DND-41 (cell line): Measurements from ENCODE around the gene CD58.

Source experiments
- ATAC-seq: fragments of 200-7000 bp; cut with Tn5 transposase; 3 replicates; pipeline ENCODE4 v1.9.1; 2021; ENCODE audit warnings: low read depth; ENCODE audit not compliant: insufficient read depth
- DNase-seq: peaks from one replicate; pipeline ENCODE4 v3.0.0-alpha.2; 2020
- H2AFZ ChIP-seq: 2 replicates; pipeline ENCODE4 v1.6.0; 2012; ENCODE audit warnings: low read depth, low read length
- H3K27ac ChIP-seq: 2 replicates; pipeline ENCODE4 v1.5.1; 2012; ENCODE audit warnings: low read length, inconsistent platforms
- H3K27me3 ChIP-seq: fragments of 200-600 bp; sonication (generic); 2 replicates; pipeline ENCODE4 v1.6.0; 2012; ENCODE audit warnings: low read length, mild to moderate bottlenecking, inconsistent platforms; ENCODE audit not compliant: insufficient read depth, poor library complexity
- H3K36me3 ChIP-seq: 2 replicates; pipeline ENCODE4 v1.5.1; 2012; ENCODE audit warnings: low read length, inconsistent platforms; ENCODE audit not compliant: insufficient read depth
- H3K4me1 ChIP-seq: 2 replicates; pipeline ENCODE4 v1.5.1; 2012; ENCODE audit warnings: mild to moderate bottlenecking, low read length; ENCODE audit not compliant: insufficient read depth
- H3K4me2 ChIP-seq: 2 replicates; pipeline ENCODE4 v1.6.0; 2012; ENCODE audit warnings: mild to moderate bottlenecking, moderate library complexity, low read length, inconsistent platforms; ENCODE audit not compliant: insufficient read depth
- H3K4me3 ChIP-seq, 2 experiments: fragments of 200-600 bp in 1 of 2; shearing (Covaris generic) in 1 of 2; 2 replicates each; pipeline ENCODE4 v1.5.1; 2012 to 2016; ENCODE audit warnings: inconsistent platforms in 2 of 2, low read length in 2 of 2, mild to moderate bottlenecking in 2 of 2, low read depth in 1 of 2, moderate library complexity in 1 of 2
- H3K79me2 ChIP-seq: 2 replicates; pipeline ENCODE4 v1.6.0; 2012; ENCODE audit warnings: low read length, inconsistent platforms; ENCODE audit not compliant: insufficient read depth
- H3K9ac ChIP-seq: 2 replicates; pipeline ENCODE4 v1.6.0; 2012; ENCODE audit warnings: low read depth, mild to moderate bottlenecking, inconsistent platforms, low read length, moderate library complexity
- H3K9me3 ChIP-seq: 2 replicates; pipeline ENCODE4 v1.5.1; 2012; ENCODE audit warnings: low read length, moderate library complexity, mild to moderate bottlenecking, inconsistent platforms; ENCODE audit not compliant: insufficient read depth, severe bottlenecking
- H4K20me1 ChIP-seq: 2 replicates; pipeline ENCODE4 v1.6.0; 2012; ENCODE audit warnings: low read length; ENCODE audit not compliant: insufficient read depth
- EZH2 ChIP-seq: IDR thresholded peaks from 3 replicates; pipeline ENCODE4 v1.6.1; 2012; ENCODE audit warnings: borderline replicate concordance, low read depth, mild to moderate bottlenecking, moderate library complexity, low read length, inconsistent platforms; ENCODE audit not compliant: severe bottlenecking
- TF ChIP-seq, protein P1 (sequence below): IDR thresholded peaks from 2 replicates; pipeline ENCODE4 v1.5.1; 2012; ENCODE audit warnings: borderline replicate concordance, low read length, moderate library complexity, mild to moderate bottlenecking; ENCODE audit not compliant: poor library complexity, severe bottlenecking; ENCODE audit errors: extremely low read depth

Gene CD58

DNA sequence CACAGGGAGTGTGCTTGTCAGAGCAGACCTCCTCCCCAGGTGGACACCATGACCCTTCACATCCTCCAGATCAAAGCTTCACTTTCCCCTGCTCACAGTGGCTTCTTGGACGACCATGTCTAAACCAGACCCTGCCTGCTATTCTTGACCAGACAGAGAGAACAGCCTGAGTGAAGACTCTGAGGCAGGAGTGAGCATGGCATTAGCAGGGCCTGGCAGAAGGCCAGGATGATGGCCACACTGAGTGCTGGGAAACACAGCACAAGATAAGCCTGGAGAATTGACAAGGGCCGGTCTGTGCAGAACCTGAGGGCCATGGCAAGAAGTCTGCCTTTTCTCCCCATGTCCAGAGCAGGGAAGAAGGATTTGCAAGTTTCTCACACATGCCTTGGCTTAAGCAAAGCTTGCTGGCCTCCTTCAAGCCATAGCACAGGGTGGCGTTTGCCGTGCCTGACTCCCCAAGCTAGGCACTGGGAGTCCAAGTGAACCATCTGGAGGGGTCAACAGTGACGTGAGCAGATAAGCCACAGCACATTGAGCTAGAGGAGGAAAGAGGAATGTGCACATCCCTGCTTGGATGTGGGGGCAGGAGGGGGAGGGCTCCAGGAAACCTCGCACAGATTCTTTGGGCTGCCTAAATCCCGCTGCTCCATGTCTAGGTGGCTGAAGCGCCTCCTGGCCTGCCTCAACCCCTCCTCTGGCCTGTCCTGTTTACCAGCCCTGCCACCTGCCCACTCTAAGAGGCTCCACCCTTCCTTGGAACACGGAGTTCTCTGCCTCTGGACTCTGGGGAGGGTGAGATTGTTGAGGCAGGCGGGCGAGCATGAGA is 87.1 kb downstream of the CD58 start:
- Histone ChIP-seq H3K27ac (no peak overlapping the region), H2AFZ (no peak overlapping the region)
- no peak for ATAC-seq

DNA sequence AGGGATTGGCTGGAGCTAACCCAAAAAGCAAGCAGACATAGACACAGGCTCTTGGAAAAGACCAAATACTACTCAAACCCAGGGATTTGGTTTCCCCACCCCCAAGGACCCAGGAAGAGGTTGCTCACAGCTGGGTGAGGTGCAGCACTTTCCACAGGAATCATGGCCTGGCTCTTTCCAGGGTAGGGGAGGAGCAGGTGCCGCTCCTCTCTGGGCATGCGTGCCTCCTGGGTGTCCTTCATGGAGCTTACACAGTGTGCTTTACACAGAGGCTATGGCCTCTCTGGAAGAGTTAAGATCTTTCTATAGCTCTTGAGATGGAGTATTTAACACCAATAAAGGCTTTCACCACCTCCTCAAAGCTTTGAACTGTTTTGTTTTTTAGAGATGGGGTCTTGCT is 88.3 kb downstream of the CD58 start:
- Histone ChIP-seq H3K27me3 (no peaks in the 10 kb centered on the region), H3K4me2 (no peak overlapping the region), H3K79me2 (no peaks in the 10 kb centered on the region), H3K4me1 (no peaks in the 10 kb centered on the region), H4K20me1 (no peaks in the 10 kb centered on the region), H3K9me3 (no peaks in the 10 kb centered on the region), H3K4me3 (no peak overlapping the region), H3K36me3 (no peaks in the 10 kb centered on the region), H3K27ac (no peak overlapping the region), H2AFZ (no peak overlapping the region), H3K9ac (no peak overlapping the region)
- TF ChIP-seq EZH2 = no peak
- TF ChIP-seq, protein P1, sequence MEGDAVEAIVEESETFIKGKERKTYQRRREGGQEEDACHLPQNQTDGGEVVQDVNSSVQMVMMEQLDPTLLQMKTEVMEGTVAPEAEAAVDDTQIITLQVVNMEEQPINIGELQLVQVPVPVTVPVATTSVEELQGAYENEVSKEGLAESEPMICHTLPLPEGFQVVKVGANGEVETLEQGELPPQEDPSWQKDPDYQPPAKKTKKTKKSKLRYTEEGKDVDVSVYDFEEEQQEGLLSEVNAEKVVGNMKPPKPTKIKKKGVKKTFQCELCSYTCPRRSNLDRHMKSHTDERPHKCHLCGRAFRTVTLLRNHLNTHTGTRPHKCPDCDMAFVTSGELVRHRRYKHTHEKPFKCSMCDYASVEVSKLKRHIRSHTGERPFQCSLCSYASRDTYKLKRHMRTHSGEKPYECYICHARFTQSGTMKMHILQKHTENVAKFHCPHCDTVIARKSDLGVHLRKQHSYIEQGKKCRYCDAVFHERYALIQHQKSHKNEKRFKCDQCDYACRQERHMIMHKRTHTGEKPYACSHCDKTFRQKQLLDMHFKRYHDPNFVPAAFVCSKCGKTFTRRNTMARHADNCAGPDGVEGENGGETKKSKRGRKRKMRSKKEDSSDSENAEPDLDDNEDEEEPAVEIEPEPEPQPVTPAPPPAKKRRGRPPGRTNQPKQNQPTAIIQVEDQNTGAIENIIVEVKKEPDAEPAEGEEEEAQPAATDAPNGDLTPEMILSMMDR = no peak
- ATAC-seq = no peak
- no peak for DNase-seq

More for the DNA sequence above, 87.1 kb downstream of the CD58 start:
- Histone ChIP-seq H3K79me2 (no peaks in the 10 kb centered on the region), H3K9me3 (no peaks in the 10 kb centered on the region), H4K20me1 (no peaks in the 10 kb centered on the region), H3K4me1 (no peaks in the 10 kb centered on the region), H3K4me3 (no peak overlapping the region), H3K27me3 (no peaks in the 10 kb centered on the region), H3K4me2 (no peak overlapping the region), H3K9ac (no peak overlapping the region), H3K36me3 (no peaks in the 10 kb centered on the region)
- no peak for DNase-seq
- no peak for TF ChIP-seq EZH2
- TF ChIP-seq, protein P1 = no peak

DNA sequence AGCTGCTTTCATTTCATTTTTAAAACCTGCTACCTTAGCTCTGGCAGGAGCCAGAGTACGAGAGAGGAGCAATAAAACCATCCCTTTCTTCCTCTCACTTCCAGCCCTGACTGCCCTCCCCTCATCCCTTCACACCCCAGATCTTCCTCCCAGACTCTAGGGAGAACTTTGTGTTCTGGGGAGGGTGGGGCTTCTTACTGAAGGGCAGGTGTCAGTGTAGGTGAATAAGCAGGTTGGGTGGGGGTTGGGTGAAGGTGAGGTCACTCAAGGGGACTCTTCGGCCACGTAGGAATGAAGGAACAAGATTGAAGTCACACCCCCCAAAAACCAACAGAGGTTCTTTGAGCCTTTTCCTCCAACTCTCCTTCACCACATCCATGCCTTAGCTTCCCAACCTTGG is 88.9 kb downstream of the CD58 start:
- Histone ChIP-seq H3K27ac (no peak overlapping the region), H3K27me3 (no peaks in the 10 kb centered on the region), H3K36me3 (no peaks in the 10 kb centered on the region), H3K4me2 (no peak overlapping the region), H4K20me1 (no peaks in the 10 kb centered on the region), H3K4me1 (no peaks in the 10 kb centered on the region), H3K9me3 (no peaks in the 10 kb centered on the region), H2AFZ (no peak overlapping the region), H3K9ac (no peak overlapping the region), H3K4me3 (no peak overlapping the region), H3K79me2 (no peaks in the 10 kb centered on the region)
- TF ChIP-seq EZH2 = no peak
- TF ChIP-seq, protein P1 = no peak
- ATAC-seq = no peak
- DNase-seq = no peak
